Uterus (tissue), 4 donors: ENCODE measurements around the gene VEZT. TPM values are rescaled to one million over a fixed set of nuclear protein-coding genes. Genes with fewer than 3 reads are reported as not detected.

Source experiments
- DNase-seq, 2 donors: peaks; one replicate each; pipeline ENCODE4 v3.0.0-alpha.2; 2019 to 2020
- H3K27ac ChIP-seq, 2 donors: fragments of 200-600 bp; sonication (generic); 1 replicate in 1 of 2; 2 replicates in 1 of 2; pipeline ENCODE4 v1.5.1; 2016 to 2018
- H3K27me3 ChIP-seq, 2 donors: fragments of 200-600 bp; sonication (generic); one replicate each; pipeline ENCODE4 v1.5.1; 2018 to 2019; ENCODE audit warnings: control low read depth in 1 of 2
- H3K36me3 ChIP-seq, 2 donors: fragments of 200-600 bp; sonication (generic); one replicate each; pipeline ENCODE4 v1.5.1; 2019; ENCODE audit warnings: control low read depth in 1 of 2
- H3K4me1 ChIP-seq, 2 donors: fragments of 200-600 bp; sonication (generic); one replicate each; pipeline ENCODE4 v1.5.1; 2018 to 2019; ENCODE audit warnings: control low read depth in 1 of 2
- H3K4me3 ChIP-seq, 2 donors: fragments of 200-600 bp; sonication (generic); 1 replicate in 1 of 2; 2 replicates in 1 of 2; pipeline ENCODE4 v1.5.1; 2018 to 2019; ENCODE audit warnings: mild to moderate bottlenecking in 1 of 2
- H3K9me3 ChIP-seq, 2 donors: fragments of 200-600 bp; sonication (generic); one replicate each; pipeline ENCODE4 v1.5.1; 2019; ENCODE audit warnings: control low read depth in 1 of 2
- POLR2A ChIP-seq, 2 donors: fragments of 450-650 bp; IDR thresholded peaks; one replicate each; pipeline ENCODE4 v1.6.1; 2016; ENCODE audit warnings: antibody characterized with exemption in 2 of 2, mild to moderate bottlenecking in 1 of 2, moderate library complexity in 1 of 2
- intact Hi-C: fragments of 100-400 bp; cut with DNase I; formaldehyde crosslinking; loops from one replicate; pipeline ENCODE4 v1.15.1; 2023; ENCODE audit warnings: low total_unique reads
- total RNA-seq, 4 donors: library from RNA; depleted of rRNA in 3 of 4; stranded (reverse); fragments of >200 nt in 3 of 4; gene quantifications; one replicate each; pipeline versions ENCODE4 v1.1.0 to v1.2.4, GENCODE V29; 2014 to 2023
- TF ChIP-seq, protein P1 (sequence below), 4 experiments: fragments of 200-600 bp in 2 of 4; fragments of 450-650 bp in 2 of 4; sonication (generic) in 2 of 4; IDR thresholded peaks; one replicate each; pipeline ENCODE4 v1.5.1; 2016 to 2019; ENCODE audit warnings: antibody characterized with exemption in 4 of 4, mild to moderate bottlenecking in 2 of 4, moderate library complexity in 1 of 4
- donor health status: DM: yes; HTN: yes; CAD: no.

VEZT gene
- total RNA-seq, 4 donors from 2014 or later, result 38.9 to 172 (median 70.7) TPM

DNA sequence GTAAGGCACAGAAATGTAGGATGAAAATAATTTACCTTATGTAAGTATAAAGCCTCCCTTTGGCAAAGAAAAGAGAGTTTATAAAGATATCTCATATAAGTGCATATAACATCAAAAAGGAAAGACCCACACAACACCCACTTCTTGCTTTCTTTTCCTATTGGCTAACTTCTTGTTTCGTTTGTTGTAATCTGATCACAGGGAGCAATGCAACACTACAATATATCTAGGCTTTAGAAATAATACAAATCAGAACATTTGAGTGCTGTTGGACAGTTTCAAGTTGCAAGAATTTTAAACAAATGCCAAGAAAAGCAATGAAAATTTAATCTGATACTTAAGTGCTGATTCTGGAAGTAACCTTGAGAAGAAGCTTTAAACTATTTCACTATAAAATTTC, 1.7 kb upstream of the VEZT start:
- no peaks in the 10 kb centered on the region for H3K4me1 ChIP-seq
- peak in 1 of 2 donors; percentile 58 for TF ChIP-seq POLR2A (IDR thresholded peaks at IDR 0.05)
- TF ChIP-seq, protein P1, sequence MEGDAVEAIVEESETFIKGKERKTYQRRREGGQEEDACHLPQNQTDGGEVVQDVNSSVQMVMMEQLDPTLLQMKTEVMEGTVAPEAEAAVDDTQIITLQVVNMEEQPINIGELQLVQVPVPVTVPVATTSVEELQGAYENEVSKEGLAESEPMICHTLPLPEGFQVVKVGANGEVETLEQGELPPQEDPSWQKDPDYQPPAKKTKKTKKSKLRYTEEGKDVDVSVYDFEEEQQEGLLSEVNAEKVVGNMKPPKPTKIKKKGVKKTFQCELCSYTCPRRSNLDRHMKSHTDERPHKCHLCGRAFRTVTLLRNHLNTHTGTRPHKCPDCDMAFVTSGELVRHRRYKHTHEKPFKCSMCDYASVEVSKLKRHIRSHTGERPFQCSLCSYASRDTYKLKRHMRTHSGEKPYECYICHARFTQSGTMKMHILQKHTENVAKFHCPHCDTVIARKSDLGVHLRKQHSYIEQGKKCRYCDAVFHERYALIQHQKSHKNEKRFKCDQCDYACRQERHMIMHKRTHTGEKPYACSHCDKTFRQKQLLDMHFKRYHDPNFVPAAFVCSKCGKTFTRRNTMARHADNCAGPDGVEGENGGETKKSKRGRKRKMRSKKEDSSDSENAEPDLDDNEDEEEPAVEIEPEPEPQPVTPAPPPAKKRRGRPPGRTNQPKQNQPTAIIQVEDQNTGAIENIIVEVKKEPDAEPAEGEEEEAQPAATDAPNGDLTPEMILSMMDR (IDR thresholded peaks at IDR 0.05), result no peak
- no peaks in the 10 kb centered on the region for H3K36me3 ChIP-seq
- intact Hi-C loops, result no loop called here
- DNase-seq, result no peak
- no peaks in the 10 kb centered on the region for H3K27me3 ChIP-seq
- H3K4me3 ChIP-seq, result peak overlapping the region; percentile 68 to 92
- no peaks in the 10 kb centered on the region for H3K9me3 ChIP-seq
- peak overlapping the region; percentile 91 to 99 for H3K27ac ChIP-seq

DNA sequence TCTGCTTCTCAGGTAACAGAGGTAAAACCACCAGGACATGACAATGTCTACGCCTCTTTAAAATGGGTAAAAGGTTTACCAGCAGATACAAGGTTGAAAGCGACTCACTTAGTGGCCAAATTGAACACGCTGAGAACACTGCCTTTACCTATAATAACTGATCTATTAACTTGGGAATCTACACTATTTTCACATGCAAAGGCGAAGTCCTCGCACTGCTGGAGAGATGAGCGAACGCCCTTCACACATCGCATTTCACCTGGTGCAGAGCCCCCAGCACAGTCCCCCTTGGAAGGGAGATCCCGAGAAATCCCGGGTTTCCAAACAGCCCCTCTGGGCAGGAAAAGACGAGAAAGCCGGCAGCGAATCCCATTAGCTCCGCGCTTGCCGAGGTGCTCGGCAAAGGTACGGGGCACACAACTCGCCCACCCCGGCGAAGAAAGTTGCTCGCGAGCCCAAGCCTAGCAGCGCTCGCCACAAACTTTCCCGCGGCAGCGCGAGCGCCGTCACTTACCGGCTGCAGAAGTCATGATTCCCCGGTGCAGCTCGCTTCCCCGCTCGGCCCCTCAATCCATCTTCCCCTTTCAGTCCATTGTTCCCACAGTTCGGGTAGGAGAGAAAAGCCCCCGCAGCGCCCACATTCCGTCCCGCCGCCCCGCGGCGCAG, 763 bp upstream of the VEZT start:
- H3K4me1 ChIP-seq, result no peaks in the 10 kb centered on the region
- DNase-seq, result no peak
- intact Hi-C loops, result no loop called here
- no peaks in the 10 kb centered on the region for H3K27me3 ChIP-seq
- H3K27ac ChIP-seq, result peak overlapping the region; percentile 91 to 99
- no peaks in the 10 kb centered on the region for H3K9me3 ChIP-seq
- H3K4me3 ChIP-seq, result peak overlapping the region; percentile 68 to 92
- no peak for TF ChIP-seq POLR2A (IDR thresholded peaks at IDR 0.05)
- TF ChIP-seq, protein P1 (IDR thresholded peaks at IDR 0.05), result no peak
- no peaks in the 10 kb centered on the region for H3K36me3 ChIP-seq

DNA sequence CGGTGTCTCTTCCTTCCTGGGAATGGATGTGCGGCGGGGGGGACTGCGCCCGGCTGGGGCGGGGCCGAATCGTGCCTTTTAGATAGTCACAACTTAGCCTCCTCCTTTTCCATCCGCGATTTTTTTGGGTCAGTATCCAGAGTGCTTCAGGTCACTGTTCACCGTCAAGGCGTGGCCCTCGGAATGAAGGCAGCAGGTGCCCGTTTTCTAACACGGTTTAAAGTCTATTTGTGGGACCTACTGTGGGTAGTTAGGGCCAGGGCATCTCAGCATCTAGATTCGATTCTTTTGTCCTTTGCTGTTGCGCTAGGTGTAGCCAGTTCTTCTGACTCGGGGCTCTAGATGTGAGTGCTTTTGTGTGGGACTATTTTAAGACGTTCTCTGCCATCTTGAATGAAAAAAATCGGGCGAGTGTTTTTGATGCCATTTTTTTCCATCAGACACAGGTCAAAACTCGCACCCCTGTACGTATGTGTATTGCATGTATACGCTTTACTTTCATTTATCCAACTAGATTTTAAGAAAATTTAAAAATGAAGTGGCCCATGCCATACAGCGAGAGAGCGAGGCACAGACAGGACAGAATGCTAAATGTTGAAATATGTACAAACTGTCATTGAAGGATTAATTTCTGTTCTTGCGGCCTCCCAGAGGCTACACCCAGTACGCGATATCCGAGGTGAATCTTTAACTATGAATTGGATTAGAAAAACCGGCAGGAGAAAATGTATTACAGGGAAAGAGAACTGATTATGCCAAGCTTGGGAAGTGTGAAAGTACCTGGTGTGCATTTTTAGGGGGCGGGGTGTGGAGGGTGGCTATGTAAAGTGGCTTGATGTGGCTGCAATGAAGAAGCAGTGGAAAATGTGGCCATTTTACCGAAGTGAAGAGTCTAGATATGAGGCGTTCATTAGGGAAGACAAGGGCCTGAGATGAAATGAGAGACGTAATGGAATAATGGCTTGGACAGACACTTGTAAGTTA, 835 bp downstream of the VEZT start:
- Histone ChIP-seq H3K27me3 (no peaks in the 10 kb centered on the region), H3K27ac (peak overlapping the region; percentile 95 to 99), H3K36me3 (no peaks in the 10 kb centered on the region), H3K4me1 (no peaks in the 10 kb centered on the region), H3K4me3 (peak overlapping the region; percentile 92 to 96), H3K9me3 (no peaks in the 10 kb centered on the region)
- TF ChIP-seq, protein P1 (IDR thresholded peaks at IDR 0.05), result no peak
- no peak for TF ChIP-seq POLR2A (IDR thresholded peaks at IDR 0.05)
- intact Hi-C loops, result no loop called here
- peak in 1 of 2 donors; percentile 87 for DNase-seq

DNA sequence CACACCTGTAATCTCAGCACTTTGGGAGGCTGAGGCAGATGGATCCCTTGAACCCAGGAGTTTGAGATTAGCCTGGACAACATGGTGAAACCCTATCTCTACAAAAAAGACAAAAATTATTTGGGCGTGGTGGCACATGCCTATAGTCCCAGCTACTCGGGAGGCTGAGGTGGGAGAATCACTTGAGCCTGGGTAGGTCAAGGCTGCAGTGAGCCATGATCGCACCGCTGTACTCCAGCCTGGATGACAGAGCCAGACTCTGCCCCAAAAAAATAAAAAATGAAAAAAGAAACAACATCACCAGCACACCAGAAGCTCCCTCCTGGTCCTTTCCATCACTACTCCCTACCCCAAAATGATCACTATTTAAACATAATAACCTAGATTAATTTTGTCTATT, 2.6 kb downstream of the VEZT start:
- Histone ChIP-seq H3K27ac (no peak overlapping the region), H3K27me3 (no peaks in the 10 kb centered on the region), H3K4me1 (no peaks in the 10 kb centered on the region), H3K9me3 (no peaks in the 10 kb centered on the region), H3K4me3 (no peak overlapping the region), H3K36me3 (no peaks in the 10 kb centered on the region)
- no peak for DNase-seq
- TF ChIP-seq POLR2A (IDR thresholded peaks at IDR 0.05), result no peak
- TF ChIP-seq, protein P1 (IDR thresholded peaks at IDR 0.05), result no peak
- intact Hi-C loops, result no loop called here

DNA sequence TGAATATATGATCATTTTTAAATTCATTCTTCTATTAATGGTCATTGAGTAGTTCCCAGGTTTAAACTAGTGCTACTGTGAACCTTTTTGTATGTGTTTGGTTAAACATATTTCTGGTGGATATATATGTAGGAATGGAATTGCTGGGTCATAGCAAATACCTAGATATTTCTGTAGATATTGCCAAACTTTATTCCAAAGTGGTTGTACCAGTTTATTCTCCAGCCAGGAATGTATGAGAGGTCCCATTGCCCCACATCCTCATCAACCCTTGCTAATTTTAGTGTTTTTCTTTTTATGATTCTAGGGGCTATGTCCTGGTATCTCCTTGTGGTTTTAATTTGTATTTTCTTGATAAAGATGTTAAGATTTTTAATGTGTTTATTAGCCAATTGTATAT, 3.1 kb downstream of the VEZT start:
- Histone ChIP-seq H3K4me3 (no peak overlapping the region), H3K27me3 (no peaks in the 10 kb centered on the region), H3K27ac (no peak overlapping the region), H3K9me3 (no peaks in the 10 kb centered on the region), H3K4me1 (no peaks in the 10 kb centered on the region), H3K36me3 (no peaks in the 10 kb centered on the region)
- intact Hi-C loops, result no loop called here
- TF ChIP-seq POLR2A (IDR thresholded peaks at IDR 0.05), result no peak
- TF ChIP-seq, protein P1 (IDR thresholded peaks at IDR 0.05), result no peak
- DNase-seq, result no peak
